ENCODE results near the gene NHLH2.
A peak's percentile ranks its signal among the peaks of the same experiment; 100 is the strongest.

Gene NHLH2

GRCh38 chr1:115829023-115829674 is 11.8 kb downstream of the NHLH2 start:
- no peak for TF ChIP-seq CTCF (IDR thresholded peaks at IDR 0.05; ENCODE audit: low read depth, low read length)

GRCh38 chr1:115828101-115829022 is 12.6 kb downstream of the NHLH2 start:
- no peak for TF ChIP-seq CTCF (IDR thresholded peaks at IDR 0.05; ENCODE audit: low read depth, low read length)
- H3K4me3 ChIP-seq (ENCODE audit: low read depth, low read length), result peak overlapping the region; percentile 30

More at GRCh38 chr1:115829023-115829674, 11.8 kb downstream of the NHLH2 start:
- H3K4me3 ChIP-seq (ENCODE audit: low read depth, low read length), result no peak overlapping the region

- H3K4me3 ChIP-seq (ENCODE audit: low read depth, low read length), result no peak overlapping the region
- no peak for TF ChIP-seq CTCF (IDR thresholded peaks at IDR 0.05; ENCODE audit: low read depth, low read length)
Measured at GRCh38 chr1:115827452-115828044, 13.4 kb downstream of the NHLH2 start.

- no peak overlapping the region for H3K4me3 ChIP-seq (ENCODE audit: low read depth, low read length)
- no peak for TF ChIP-seq CTCF (IDR thresholded peaks at IDR 0.05; ENCODE audit: low read depth, low read length)
Measured at GRCh38 chr1:115826628-115827027, 14.3 kb downstream of the NHLH2 start.

- TF ChIP-seq CTCF (IDR thresholded peaks at IDR 0.05; ENCODE audit: low read depth, low read length), result no peak
- no peak overlapping the region for H3K4me3 ChIP-seq (ENCODE audit: low read depth, low read length)
Measured at GRCh38 chr1:115822117-115822516, 18.8 kb downstream of the NHLH2 start.

GRCh38 chr1:115815694-115816093 is 25.2 kb downstream of the NHLH2 start:
- H3K4me3 ChIP-seq (ENCODE audit: low read depth, low read length), result no peak overlapping the region
- no peak for TF ChIP-seq CTCF (IDR thresholded peaks at IDR 0.05; ENCODE audit: low read depth, low read length)

Measured in WI38 (cell line).